ENCODE measurements around the gene KCNK3. TPM values are rescaled to one million over a fixed set of nuclear protein-coding genes. Genes with fewer than 3 reads are reported as not detected.

Gene KCNK3
- total RNA-seq, 2 experiments from 2014 or later: not detected

- H3K27me3 Mint-ChIP-seq: peaks cover 56% of the 10 kb centered on the region
- no peaks in the 10 kb centered on the region for H3K9me3 Mint-ChIP-seq (ENCODE audit: low read depth)
- CTCF ChIA-PET: no interaction called here
Measured at GRCh38 chr2:26687328-26687727, 5.2 kb upstream of the KCNK3 start.

GRCh38 chr2:26687801-26688200, 4.7 kb upstream of the KCNK3 start:
- H3K4me1 Mint-ChIP-seq: peaks cover 2% of the 10 kb centered on the region
- no peak overlapping the region for H3K4me3 Mint-ChIP-seq
- no peaks in the 10 kb centered on the region for H3K9me3 Mint-ChIP-seq (ENCODE audit: low read depth)
- CTCF ChIA-PET: no interaction called here
- H3K27me3 Mint-ChIP-seq: peaks cover 56% of the 10 kb centered on the region
- H3K27ac Mint-ChIP-seq: no peak overlapping the region
- ATAC-seq (no peak), DNase-seq (no peak)
- no peaks in the 10 kb centered on the region for H3K36me3 Mint-ChIP-seq

More at GRCh38 chr2:26687328-26687727, 5.2 kb upstream of the KCNK3 start:
- Mint-ChIP-seq H3K36me3 (no peaks in the 10 kb centered on the region), H3K4me3 (no peak overlapping the region), H3K4me1 (peaks cover 2% of the 10 kb centered on the region), H3K27ac (no peak overlapping the region)
- DNase-seq (no peak), ATAC-seq (no peak)

- Mint-ChIP-seq H3K9me3 (ENCODE audit: low read depth) (no peaks in the 10 kb centered on the region), H3K27ac (no peak overlapping the region), H3K27me3 (peaks cover 70% of the 10 kb centered on the region), H3K4me1 (peaks cover 2% of the 10 kb centered on the region), H3K36me3 (no peaks in the 10 kb centered on the region), H3K4me3 (no peak overlapping the region)
- no peak for DNase-seq
- CTCF ChIA-PET: no interaction called here
- ATAC-seq: no peak
Measured at GRCh38 chr2:26691161-26691560, 1.4 kb upstream of the KCNK3 start.

DNA sequence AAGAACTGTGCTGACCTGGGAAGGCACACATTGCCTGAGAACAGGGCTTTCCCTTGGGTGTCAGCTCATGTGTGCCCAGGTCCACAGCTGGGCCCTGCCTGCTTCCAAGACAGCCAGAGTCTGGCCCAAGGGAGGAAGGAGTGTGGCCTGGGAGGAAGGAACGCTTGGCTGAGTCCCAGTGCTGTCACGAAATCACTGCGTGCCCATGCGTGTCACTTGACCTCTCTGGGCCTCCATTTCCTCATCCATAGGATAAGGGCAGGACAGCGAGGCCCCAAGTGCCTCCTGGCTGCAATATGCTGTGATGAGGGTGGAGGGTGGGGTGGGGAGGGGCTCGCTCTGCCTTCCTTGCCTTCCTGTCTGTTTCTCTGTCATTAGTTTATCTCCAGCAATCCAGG, 642 bp upstream of the KCNK3 start:
- H3K27me3 Mint-ChIP-seq: peaks cover 63% of the 10 kb centered on the region
- ATAC-seq (no peak), DNase-seq (no peak)
- H3K9me3 Mint-ChIP-seq (ENCODE audit: low read depth): no peaks in the 10 kb centered on the region
- no peak overlapping the region for H3K27ac Mint-ChIP-seq
- H3K4me3 Mint-ChIP-seq: no peak overlapping the region
- peaks cover 2% of the 10 kb centered on the region for H3K4me1 Mint-ChIP-seq
- H3K36me3 Mint-ChIP-seq: no peaks in the 10 kb centered on the region
- CTCF ChIA-PET: no interaction called here

DNA sequence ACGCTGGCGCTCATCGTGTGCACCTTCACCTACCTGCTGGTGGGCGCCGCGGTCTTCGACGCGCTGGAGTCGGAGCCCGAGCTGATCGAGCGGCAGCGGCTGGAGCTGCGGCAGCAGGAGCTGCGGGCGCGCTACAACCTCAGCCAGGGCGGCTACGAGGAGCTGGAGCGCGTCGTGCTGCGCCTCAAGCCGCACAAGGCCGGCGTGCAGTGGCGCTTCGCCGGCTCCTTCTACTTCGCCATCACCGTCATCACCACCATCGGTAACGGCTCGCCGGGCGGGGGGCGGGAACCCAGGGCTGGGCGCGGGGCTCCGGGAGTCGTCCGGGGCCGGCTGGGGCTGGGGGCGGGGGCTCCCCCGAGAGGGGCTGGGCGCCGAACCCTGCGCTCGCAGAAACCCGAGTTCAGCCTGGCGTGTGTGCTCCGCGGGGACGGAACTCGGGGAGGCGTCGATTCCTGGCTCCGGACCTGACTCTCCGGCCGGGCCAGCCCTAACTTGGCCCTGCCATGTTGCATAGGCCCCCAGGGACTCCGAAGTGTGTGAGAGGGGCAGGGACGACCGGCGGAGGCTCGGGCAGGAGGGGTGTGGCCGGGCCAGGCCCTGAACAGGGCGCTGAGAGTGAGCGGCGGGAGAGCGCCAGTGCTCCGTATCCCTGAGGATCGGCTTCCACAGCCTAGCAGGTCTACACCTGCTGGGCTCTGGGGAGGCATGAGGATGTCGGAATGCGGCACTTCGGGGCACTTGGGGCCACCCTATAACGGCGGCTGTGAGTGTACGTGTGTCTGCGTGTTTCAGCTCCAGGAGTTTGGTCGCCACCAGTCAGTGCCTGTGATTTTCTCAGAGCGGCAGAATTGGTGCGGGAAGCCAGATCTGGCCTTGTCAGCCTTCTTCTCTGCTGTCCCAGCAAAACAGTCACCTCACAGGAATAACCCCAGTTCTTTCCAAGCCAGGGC, 651 bp downstream of the KCNK3 start:
- no peaks in the 10 kb centered on the region for H3K36me3 Mint-ChIP-seq
- ATAC-seq: no peak
- no peaks in the 10 kb centered on the region for H3K9me3 Mint-ChIP-seq (ENCODE audit: low read depth)
- no peak for DNase-seq
- peaks cover 2% of the 10 kb centered on the region for H3K4me1 Mint-ChIP-seq
- peaks cover 57% of the 10 kb centered on the region for H3K27me3 Mint-ChIP-seq
- no peak overlapping the region for H3K4me3 Mint-ChIP-seq
- no peak overlapping the region for H3K27ac Mint-ChIP-seq
- CTCF ChIA-PET: no interaction called here

GRCh38 chr2:26694001-26694400, 1.5 kb downstream of the KCNK3 start:
- ATAC-seq: no peak

DNA sequence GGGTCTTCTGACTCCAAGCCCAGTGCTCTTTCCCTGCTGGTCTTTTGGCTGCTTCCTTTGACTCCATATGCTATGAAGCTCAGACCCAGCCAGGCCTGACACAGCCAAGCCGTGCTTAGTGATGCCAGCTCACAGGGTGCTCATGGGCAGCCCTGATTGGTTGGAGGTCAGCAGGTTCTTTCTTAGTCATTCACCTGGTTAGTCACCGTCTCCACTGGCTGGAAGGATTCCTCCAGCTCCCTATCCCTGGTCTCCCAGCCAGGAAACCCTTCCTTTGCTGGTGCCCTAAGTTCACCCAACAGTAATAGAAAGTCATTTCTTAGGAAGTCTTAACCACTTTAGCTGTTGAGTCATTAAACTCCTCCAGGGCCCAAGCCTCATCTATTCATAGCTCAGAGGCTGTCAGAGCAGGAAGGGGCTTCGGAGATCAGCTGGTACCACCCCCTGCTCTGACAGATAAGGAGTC, 3.9 kb downstream of the KCNK3 start:
- no peak for ATAC-seq
- no peak overlapping the region for H3K4me3 Mint-ChIP-seq
- H3K36me3 Mint-ChIP-seq: no peaks in the 10 kb centered on the region
- no peaks in the 10 kb centered on the region for H3K9me3 Mint-ChIP-seq (ENCODE audit: low read depth)
- no peak for DNase-seq
- H3K4me1 Mint-ChIP-seq: peaks cover 2% of the 10 kb centered on the region
- peaks cover 46% of the 10 kb centered on the region for H3K27me3 Mint-ChIP-seq
- no peak overlapping the region for H3K27ac Mint-ChIP-seq
- CTCF ChIA-PET: no interaction called here

More at GRCh38 chr2:26694001-26694400, 1.5 kb downstream of the KCNK3 start:
- Mint-ChIP-seq H3K27ac (no peak overlapping the region), H3K9me3 (ENCODE audit: low read depth) (no peaks in the 10 kb centered on the region), H3K27me3 (peaks cover 54% of the 10 kb centered on the region), H3K4me1 (peaks cover 2% of the 10 kb centered on the region), H3K36me3 (no peaks in the 10 kb centered on the region), H3K4me3 (no peak overlapping the region)
- CTCF ChIA-PET: no interaction called here
- DNase-seq: no peak

DNA sequence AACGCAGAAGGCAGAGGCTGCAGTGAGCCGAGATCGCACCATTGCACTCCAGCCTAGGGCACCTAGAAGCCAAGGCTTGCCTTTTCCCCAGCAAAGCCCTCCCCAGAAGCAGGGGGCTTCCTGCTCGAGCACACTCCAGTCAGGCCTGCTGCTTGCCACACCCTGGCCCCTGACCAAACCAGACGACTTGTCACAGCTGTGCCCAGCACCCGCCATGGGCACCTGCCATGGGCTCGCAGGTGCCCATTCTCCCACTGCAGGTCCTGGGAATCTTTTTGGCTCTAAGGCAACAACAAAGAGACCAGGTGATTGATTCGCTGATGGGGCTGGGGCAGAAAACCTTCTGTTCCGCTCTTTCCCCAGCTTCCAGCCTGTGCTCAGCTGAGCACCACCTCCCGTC, 4.9 kb downstream of the KCNK3 start:
- Mint-ChIP-seq H3K9me3 (ENCODE audit: low read depth) (no peaks in the 10 kb centered on the region), H3K27ac (no peak overlapping the region), H3K4me1 (no peaks in the 10 kb centered on the region), H3K36me3 (no peaks in the 10 kb centered on the region), H3K27me3 (peaks cover 43% of the 10 kb centered on the region), H3K4me3 (no peak overlapping the region)
- CTCF ChIA-PET: no interaction called here
- ATAC-seq (no peak), DNase-seq (no peak)

- Mint-ChIP-seq H3K27ac (no peak overlapping the region), H3K4me3 (no peak overlapping the region), H3K27me3 (peaks cover 33% of the 10 kb centered on the region), H3K36me3 (no peaks in the 10 kb centered on the region), H3K9me3 (ENCODE audit: low read depth) (no peaks in the 10 kb centered on the region), H3K4me1 (no peaks in the 10 kb centered on the region)
- CTCF ChIA-PET: no interaction called here
- ATAC-seq (no peak), DNase-seq (no peak)
Measured at GRCh38 chr2:26699295-26699694, 6.8 kb downstream of the KCNK3 start.

DNA sequence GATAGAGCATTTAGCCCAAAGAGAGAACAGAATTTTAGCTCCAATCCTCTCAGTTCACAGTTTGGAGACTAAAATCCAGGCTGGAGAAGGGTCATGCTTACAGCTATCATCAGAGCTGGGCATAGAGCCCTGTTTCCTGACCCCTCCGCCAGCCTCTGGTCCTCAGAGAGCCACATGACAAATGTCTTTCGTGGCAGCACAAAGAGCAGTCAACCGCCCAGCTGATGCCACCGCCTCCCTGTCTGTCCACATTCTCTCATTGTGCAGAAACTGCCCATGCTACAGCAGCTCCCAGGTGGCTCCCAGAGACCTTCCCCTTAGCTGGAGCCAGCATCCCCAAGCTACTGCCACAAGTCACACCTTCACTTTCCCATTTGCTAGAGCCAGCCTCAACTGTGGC, 7.6 kb downstream of the KCNK3 start:
- Mint-ChIP-seq H3K4me1 (no peaks in the 10 kb centered on the region), H3K27me3 (peaks cover 25% of the 10 kb centered on the region), H3K36me3 (no peaks in the 10 kb centered on the region), H3K27ac (no peak overlapping the region), H3K9me3 (ENCODE audit: low read depth) (no peaks in the 10 kb centered on the region), H3K4me3 (no peak overlapping the region)
- no peak for ATAC-seq
- no peak for DNase-seq
- CTCF ChIA-PET: no interaction called here

GRCh38 chr2:26701596-26701995, 9.1 kb downstream of the KCNK3 start:
- CTCF ChIA-PET: no interaction called here
- Mint-ChIP-seq H3K27ac (no peak overlapping the region), H3K4me1 (no peaks in the 10 kb centered on the region), H3K4me3 (no peak overlapping the region), H3K36me3 (no peaks in the 10 kb centered on the region), H3K27me3 (peaks cover 20% of the 10 kb centered on the region), H3K9me3 (ENCODE audit: low read depth) (no peaks in the 10 kb centered on the region)
- DNase-seq (no peak), ATAC-seq (no peak)

DNA sequence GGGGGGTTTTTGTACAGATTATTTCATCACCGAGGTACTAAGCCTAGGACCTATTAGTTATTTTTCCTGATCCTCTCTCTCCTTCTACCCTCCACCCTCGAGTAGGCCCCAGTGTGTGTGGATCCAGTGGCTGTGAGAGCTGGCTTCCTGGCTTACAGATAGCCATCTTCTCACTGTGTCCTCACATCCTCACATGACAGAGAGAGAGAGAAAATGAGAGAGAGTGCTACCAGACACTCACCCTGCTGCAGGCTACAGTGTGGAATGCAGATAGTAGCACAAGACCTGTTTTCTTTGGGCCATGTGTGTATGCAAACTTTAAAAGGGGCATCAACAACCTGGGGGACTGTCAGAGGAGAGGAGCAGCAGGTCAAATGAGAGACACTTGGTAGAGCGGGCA, 9.5 kb downstream of the KCNK3 start:
- no peak overlapping the region for H3K27ac Mint-ChIP-seq
- no peaks in the 10 kb centered on the region for H3K4me1 Mint-ChIP-seq
- DNase-seq (no peak), ATAC-seq (no peak)
- peaks cover 20% of the 10 kb centered on the region for H3K27me3 Mint-ChIP-seq
- CTCF ChIA-PET: no interaction called here
- no peaks in the 10 kb centered on the region for H3K9me3 Mint-ChIP-seq (ENCODE audit: low read depth)
- H3K4me3 Mint-ChIP-seq: no peak overlapping the region
- H3K36me3 Mint-ChIP-seq: no peaks in the 10 kb centered on the region

GRCh38 chr2:26704441-26704977, 12.0 kb downstream of the KCNK3 start:
- H3K27ac Mint-ChIP-seq: no peak overlapping the region
- H3K4me3 Mint-ChIP-seq: no peak overlapping the region
- H3K36me3 Mint-ChIP-seq: no peaks in the 10 kb centered on the region
- no peaks in the 10 kb centered on the region for H3K4me1 Mint-ChIP-seq
- no peak for ATAC-seq
- H3K27me3 Mint-ChIP-seq: peaks cover 22% of the 10 kb centered on the region
- no peaks in the 10 kb centered on the region for H3K9me3 Mint-ChIP-seq (ENCODE audit: low read depth)
- DNase-seq: no peak
- CTCF ChIA-PET: interaction anchor here (0.8 to 1.2 kb wide), 2 partner anchors 11 to 42 kb away, joined by 3 to 4 read pairs; no protein-coding TSS in a partner anchor

DNA sequence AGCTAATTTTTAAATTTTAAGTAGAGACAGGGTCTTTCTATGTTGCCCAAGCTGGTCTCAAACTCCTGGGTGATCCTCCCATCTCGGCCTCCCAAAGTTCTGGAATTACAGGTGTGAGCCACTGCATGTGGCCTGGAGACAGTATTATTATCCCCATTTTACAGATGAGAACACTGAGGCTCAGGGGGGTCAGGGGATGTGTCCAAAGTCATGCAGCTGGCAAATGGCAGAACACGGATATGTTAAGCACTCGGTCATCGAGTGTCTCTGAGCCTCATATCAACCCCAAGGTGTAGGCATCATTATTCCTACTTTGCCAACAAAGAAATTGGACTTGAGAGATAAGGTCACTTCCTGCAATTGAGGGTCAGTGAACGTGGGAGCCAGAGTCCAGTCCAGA, 12.6 kb downstream of the KCNK3 start:
- Mint-ChIP-seq H3K4me1 (no peaks in the 10 kb centered on the region), H3K4me3 (no peak overlapping the region), H3K36me3 (no peaks in the 10 kb centered on the region), H3K27me3 (peaks cover 20% of the 10 kb centered on the region), H3K9me3 (ENCODE audit: low read depth) (no peaks in the 10 kb centered on the region), H3K27ac (no peak overlapping the region)
- DNase-seq (no peak), ATAC-seq (no peak)
- CTCF ChIA-PET: interaction anchor here (0.8 to 1.2 kb wide), 2 partner anchors 10 to 41 kb away, joined by 3 to 4 read pairs; no protein-coding TSS in a partner anchor

Data from activated CD8-positive, alpha-beta memory T cell treated with anti-CD3 and anti-CD28 coated beads, Interleukin-2, amount 10 ng/mL, durations not matched to agents 7 days and 5 days (primary cell).